GM19023 (cell line): Measurements from ENCODE around the gene NODAL.

Source experiments
- ATAC-seq: cut with Tn5 transposase; IDR thresholded peaks from one replicate; pipeline ENCODE4 v1.9.1; 2021; ENCODE audit warnings: mild to moderate bottlenecking, moderate library complexity; ENCODE audit not compliant: unreplicated experiment

NODAL gene

DNA sequence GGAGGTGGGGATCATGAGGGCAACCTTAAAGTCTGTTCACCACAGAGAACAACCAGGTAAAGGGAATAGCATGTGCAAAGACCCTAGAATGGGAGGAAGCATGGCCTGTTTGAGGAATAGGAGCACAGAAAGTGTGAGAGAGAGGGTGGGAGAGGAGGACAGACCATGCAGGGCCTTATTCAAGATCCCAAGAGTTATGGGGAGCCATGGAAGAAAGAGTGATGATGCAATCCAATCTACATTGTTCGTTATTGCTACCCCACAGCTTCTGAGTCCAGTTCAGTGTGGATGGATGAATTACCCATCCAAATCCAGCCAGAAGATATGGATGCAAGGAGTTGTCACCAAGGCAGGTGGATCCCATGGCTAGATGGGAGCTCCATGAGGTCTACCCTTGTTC, 45.3 kb downstream of the NODAL start:
- no peak for ATAC-seq

DNA sequence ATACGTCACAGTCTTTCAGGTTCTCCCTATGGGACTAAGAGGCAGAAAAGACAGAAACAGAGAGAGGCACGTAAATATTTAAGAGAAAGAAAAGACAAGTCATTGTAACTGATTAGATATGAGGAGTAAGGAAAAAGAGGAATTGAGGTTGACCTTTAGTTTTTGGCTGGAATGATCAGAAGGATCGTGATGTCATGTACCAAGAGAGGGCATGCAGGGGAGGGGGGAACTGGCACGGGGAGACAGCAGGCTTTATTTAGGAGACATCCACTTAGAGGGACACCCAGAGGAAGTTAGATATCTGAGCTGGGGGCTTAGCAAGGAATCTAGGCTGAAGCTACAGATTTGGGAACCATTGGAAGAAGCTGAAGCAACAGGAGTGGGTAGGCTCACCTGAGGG, 49.8 kb downstream of the NODAL start:
- ATAC-seq = no peak
